LNCAP (cell line): ENCODE data around the gene NKAIN4.

Experiments
- CTCF ChIP-seq: fragments of 450-650 bp; IDR thresholded peaks from 2 replicates; pipeline ENCODE4 v1.5.1; 2017; ENCODE audit warnings: mild to moderate bottlenecking

Gene NKAIN4

GRCh38 chr20:63295846-63296245 is 41.6 kb upstream of the NKAIN4 start:
- TF ChIP-seq CTCF, result no peak

GRCh38 chr20:63295422-63295821 is 41.2 kb upstream of the NKAIN4 start:
- no peak for TF ChIP-seq CTCF

- no peak for TF ChIP-seq CTCF
These were observed 40.8 kb upstream of the NKAIN4 start for GRCh38 chr20:63295018-63295417.

GRCh38 chr20:63294536-63294900 is 40.3 kb upstream of the NKAIN4 start:
- TF ChIP-seq CTCF, result no peak

GRCh38 chr20:63293871-63294535 is 39.7 kb upstream of the NKAIN4 start:
- TF ChIP-seq CTCF, result no peak

DNA sequence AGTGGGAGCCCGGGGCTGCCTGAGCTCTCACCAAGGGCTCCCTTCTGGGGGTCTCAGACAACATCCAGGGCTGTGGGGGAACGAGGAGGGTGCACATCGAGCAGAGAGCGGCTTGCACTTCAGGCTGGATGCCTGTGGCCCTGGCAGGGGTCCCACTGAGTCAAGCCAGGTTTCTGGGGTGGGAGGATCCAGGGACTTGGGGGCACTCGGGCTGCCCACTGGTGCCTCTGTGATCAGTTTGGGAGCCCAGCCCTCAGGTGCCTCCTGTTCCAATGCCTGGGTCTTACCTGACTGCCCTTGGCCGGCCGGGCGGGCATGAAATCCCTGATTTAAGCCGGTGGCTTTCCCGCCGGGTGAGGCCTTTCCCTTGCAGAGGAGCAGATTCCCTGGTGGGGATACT is 39.2 kb upstream of the NKAIN4 start:
- no peak for TF ChIP-seq CTCF

GRCh38 chr20:63292904-63293303 is 38.6 kb upstream of the NKAIN4 start, which contains the start of gene COL20A1:
Gene COL20A1, plus strand, starts transcription at chr20:63293186. Its CDS starts 1,922 bp downstream, at chr20:63295108.
- no peak for TF ChIP-seq CTCF

- TF ChIP-seq CTCF, result no peak
These were observed 38.0 kb upstream of the NKAIN4 start for GRCh38 chr20:63292292-63292701.
